Uterus (tissue), 4 donors: ENCODE results near the gene ASB2. TPM values are rescaled to one million over a fixed set of nuclear protein-coding genes. Genes with fewer than 3 reads are reported as not detected.
A peak's percentile ranks its signal among the peaks of the same experiment; 100 is the strongest.

ENCODE experiments used
- DNase-seq, 2 donors: peaks; one replicate each; pipeline ENCODE4 v3.0.0-alpha.2; 2019 to 2020
- H3K27ac ChIP-seq, 2 donors: fragments of 200-600 bp; sonication (generic); 1 replicate in 1 of 2; 2 replicates in 1 of 2; pipeline ENCODE4 v1.5.1; 2016 to 2018
- H3K27me3 ChIP-seq, 2 donors: fragments of 200-600 bp; sonication (generic); one replicate each; pipeline ENCODE4 v1.5.1; 2018 to 2019; ENCODE audit warnings: control low read depth in 1 of 2
- H3K36me3 ChIP-seq, 2 donors: fragments of 200-600 bp; sonication (generic); one replicate each; pipeline ENCODE4 v1.5.1; 2019; ENCODE audit warnings: control low read depth in 1 of 2
- H3K4me1 ChIP-seq, 2 donors: fragments of 200-600 bp; sonication (generic); one replicate each; pipeline ENCODE4 v1.5.1; 2018 to 2019; ENCODE audit warnings: control low read depth in 1 of 2
- H3K4me3 ChIP-seq, 2 donors: fragments of 200-600 bp; sonication (generic); 1 replicate in 1 of 2; 2 replicates in 1 of 2; pipeline ENCODE4 v1.5.1; 2018 to 2019; ENCODE audit warnings: mild to moderate bottlenecking in 1 of 2
- H3K9me3 ChIP-seq, 2 donors: fragments of 200-600 bp; sonication (generic); one replicate each; pipeline ENCODE4 v1.5.1; 2019; ENCODE audit warnings: control low read depth in 1 of 2
- CTCF ChIP-seq, 4 experiments: fragments of 200-600 bp in 2 of 4; fragments of 450-650 bp in 2 of 4; sonication (generic) in 2 of 4; IDR thresholded peaks; one replicate each; pipeline ENCODE4 v1.5.1; 2016 to 2019; ENCODE audit warnings: antibody characterized with exemption in 4 of 4, mild to moderate bottlenecking in 2 of 4, moderate library complexity in 1 of 4
- POLR2A ChIP-seq, 2 donors: fragments of 450-650 bp; IDR thresholded peaks; one replicate each; pipeline ENCODE4 v1.6.1; 2016; ENCODE audit warnings: antibody characterized with exemption in 2 of 2, mild to moderate bottlenecking in 1 of 2, moderate library complexity in 1 of 2
- intact Hi-C: fragments of 100-400 bp; cut with DNase I; formaldehyde crosslinking; loops from one replicate; pipeline ENCODE4 v1.15.1; 2023; ENCODE audit warnings: low total_unique reads
- total RNA-seq, 4 donors: library from RNA; depleted of rRNA in 3 of 4; stranded (reverse); fragments of >200 nt in 3 of 4; gene quantifications; one replicate each; pipeline versions ENCODE4 v1.1.0 to v1.2.4, GENCODE V29; 2014 to 2023
- donor health status: DM: yes; HTN: yes; CAD: no.

Gene ASB2
- total RNA-seq, 4 donors from 2014 or later: 11.8 to 84.1 (median 21.0) TPM

GRCh38 chr14:93993382-93993781 is 17.0 kb upstream of the ASB2 start:
- Histone ChIP-seq H3K27me3 (no peaks in the 10 kb centered on the region), H3K4me3 (no peak overlapping the region), H3K27ac (peak overlapping the region in 1 of 2 donors; percentile 69), H3K36me3 (no peaks in the 10 kb centered on the region), H3K9me3 (no peaks in the 10 kb centered on the region), H3K4me1 (no peaks in the 10 kb centered on the region)
- DNase-seq: no peak
- TF ChIP-seq POLR2A (IDR thresholded peaks at IDR 0.05) (no peak), CTCF (IDR thresholded peaks at IDR 0.05) (no peak)
- intact Hi-C loops: no loop called here

- H3K4me3 ChIP-seq: no peak overlapping the region
- H3K4me1 ChIP-seq: no peaks in the 10 kb centered on the region
- no peak for DNase-seq
- no peaks in the 10 kb centered on the region for H3K36me3 ChIP-seq
- intact Hi-C loops: no loop called here
- H3K27me3 ChIP-seq: no peaks in the 10 kb centered on the region
- H3K9me3 ChIP-seq: no peaks in the 10 kb centered on the region
- TF ChIP-seq POLR2A (IDR thresholded peaks at IDR 0.05) (no peak), CTCF (IDR thresholded peaks at IDR 0.05) (no peak)
- no peak overlapping the region for H3K27ac ChIP-seq
Observed at GRCh38 chr14:93991649-93992048, 15.3 kb upstream of the ASB2 start.

GRCh38 chr14:93991212-93991611 is 14.8 kb upstream of the ASB2 start:
- DNase-seq: no peak
- no peaks in the 10 kb centered on the region for H3K4me1 ChIP-seq
- intact Hi-C loops: no loop called here

GRCh38 chr14:93989939-93990338 is 13.6 kb upstream of the ASB2 start:
- no peaks in the 10 kb centered on the region for H3K4me1 ChIP-seq
- H3K9me3 ChIP-seq: no peaks in the 10 kb centered on the region
- H3K4me3 ChIP-seq: no peak overlapping the region
- H3K36me3 ChIP-seq: no peaks in the 10 kb centered on the region
- no peaks in the 10 kb centered on the region for H3K27me3 ChIP-seq
- DNase-seq: no peak
- intact Hi-C loops: no loop called here
- H3K27ac ChIP-seq: no peak overlapping the region
- TF ChIP-seq POLR2A (IDR thresholded peaks at IDR 0.05) (no peak), CTCF (IDR thresholded peaks at IDR 0.05) (no peak)

More at GRCh38 chr14:93991212-93991611, 14.8 kb upstream of the ASB2 start:
- no peak for TF ChIP-seq POLR2A (IDR thresholded peaks at IDR 0.05)
- TF ChIP-seq CTCF (IDR thresholded peaks at IDR 0.05): no peak
- Histone ChIP-seq H3K36me3 (no peaks in the 10 kb centered on the region), H3K4me3 (no peak overlapping the region), H3K27me3 (no peaks in the 10 kb centered on the region), H3K27ac (no peak overlapping the region), H3K9me3 (no peaks in the 10 kb centered on the region)

- no peaks in the 10 kb centered on the region for H3K9me3 ChIP-seq
- peaks cover 0 to under 1% of the 10 kb centered on the region in 2 donors for H3K4me1 ChIP-seq
- no peaks in the 10 kb centered on the region for H3K36me3 ChIP-seq
- no peak overlapping the region for H3K27ac ChIP-seq
- no peaks in the 10 kb centered on the region for H3K27me3 ChIP-seq
- TF ChIP-seq POLR2A (IDR thresholded peaks at IDR 0.05) (no peak), CTCF (IDR thresholded peaks at IDR 0.05) (no peak)
- intact Hi-C loops: no loop called here
- DNase-seq: no peak
- no peak overlapping the region for H3K4me3 ChIP-seq
Observed at GRCh38 chr14:93987815-93988476, 11.6 kb upstream of the ASB2 start.
